HG02970 (cell line): Measurements from ENCODE around the gene SCPEP1.

ENCODE experiments used
- ATAC-seq: cut with Tn5 transposase; IDR thresholded peaks from one replicate; pipeline ENCODE4 v1.9.1; 2021; ENCODE audit warnings: mild to moderate bottlenecking, moderate library complexity, moderate number of reproducible peaks; ENCODE audit not compliant: unreplicated experiment, low FRiP score

SCPEP1 gene

DNA sequence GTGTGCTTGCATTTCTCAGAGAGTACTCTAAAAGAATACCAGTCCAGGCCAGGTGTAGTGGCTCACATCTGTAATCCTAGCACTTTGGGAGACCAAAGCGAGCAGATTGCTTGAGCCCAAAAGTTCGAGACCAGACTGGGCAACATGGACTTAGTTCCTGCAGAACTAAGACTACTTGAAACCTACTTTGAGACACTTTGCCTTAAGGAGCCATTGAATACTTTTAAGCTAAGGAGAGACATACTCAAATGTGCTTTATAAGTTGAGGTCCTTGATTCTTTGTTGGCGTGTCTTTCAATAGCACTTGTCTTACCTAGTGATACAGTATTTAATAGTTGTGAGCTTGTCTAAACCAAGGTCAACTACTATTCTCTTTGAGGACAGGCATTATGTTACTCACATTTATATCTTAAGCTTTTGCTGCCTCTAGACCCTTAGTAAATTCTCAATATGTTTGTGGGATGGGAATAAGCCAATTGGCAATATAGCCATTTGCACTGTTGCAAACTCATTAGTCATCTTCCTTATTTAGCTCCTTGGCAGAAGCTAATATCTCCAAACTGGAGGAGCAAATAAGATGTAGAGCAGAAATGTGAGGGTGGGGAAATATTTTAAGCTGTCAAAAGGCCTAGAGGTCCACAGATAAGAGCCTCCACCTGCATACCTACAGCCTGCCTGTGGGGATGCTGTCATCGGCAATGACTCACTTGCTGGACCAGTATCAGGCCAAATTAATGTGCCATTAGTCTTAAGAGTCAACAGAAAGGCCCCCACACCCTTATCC, 16.3 kb downstream of the SCPEP1 start:
- ATAC-seq = no peak

DNA sequence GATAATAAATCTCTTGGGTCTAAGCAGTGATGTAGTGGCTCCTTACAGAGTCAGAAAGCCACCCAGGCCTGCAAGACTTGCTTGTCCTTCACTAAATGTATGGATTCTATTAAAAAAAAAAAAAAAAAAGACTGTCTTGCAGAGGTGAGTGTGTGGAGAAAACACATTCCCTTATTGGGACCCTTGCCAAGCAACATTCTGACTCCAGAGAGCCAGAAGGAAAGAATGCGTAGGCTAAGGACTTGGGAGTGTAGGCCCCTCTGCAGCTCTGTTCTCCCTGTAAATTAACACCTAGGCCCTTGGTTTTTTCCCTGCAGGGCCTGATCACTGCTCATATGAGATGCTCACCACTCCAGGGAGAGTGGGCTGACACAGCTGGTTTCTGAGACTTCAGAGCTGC, 17.8 kb downstream of the SCPEP1 start:
- no peak for ATAC-seq

DNA sequence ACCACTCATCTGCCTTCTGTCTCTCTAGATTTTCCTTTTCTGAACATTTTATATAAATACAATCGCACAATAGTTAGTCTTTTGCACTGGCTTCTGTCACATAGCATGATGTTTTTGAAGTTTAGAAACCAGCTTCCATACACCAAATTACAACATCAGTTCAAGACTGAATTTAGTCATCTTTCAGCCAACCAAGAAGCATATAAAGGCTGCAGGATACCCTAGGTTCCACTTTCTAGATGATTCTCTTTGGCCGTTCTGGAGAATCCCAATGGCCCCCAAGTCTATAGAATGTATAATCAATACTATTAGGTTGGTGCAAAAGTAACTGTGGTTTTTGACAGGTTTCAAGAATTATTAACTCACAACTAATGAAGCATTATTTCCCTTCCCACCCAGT, 19.4 kb downstream of the SCPEP1 start:
- no peak for ATAC-seq

DNA sequence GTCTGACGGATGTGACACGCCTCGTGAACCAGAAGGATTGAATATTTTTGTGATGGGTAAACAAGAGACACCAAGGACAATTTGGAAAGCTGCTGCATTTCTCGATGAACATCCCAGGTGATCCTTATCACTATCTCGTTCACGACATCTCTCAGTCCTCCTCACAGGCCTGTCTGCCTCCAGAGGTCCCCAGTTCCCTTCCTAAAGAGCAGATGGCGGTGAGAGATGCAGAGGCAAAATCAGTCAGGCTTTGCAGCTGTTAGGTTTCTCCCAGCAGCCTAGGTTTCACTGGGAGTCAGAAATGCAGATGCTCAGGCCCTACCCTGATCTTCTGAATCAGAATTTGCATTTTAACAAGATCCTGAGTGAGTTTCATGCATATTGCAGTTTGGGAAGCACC, 23.6 kb downstream of the SCPEP1 start:
- ATAC-seq = no peak

DNA sequence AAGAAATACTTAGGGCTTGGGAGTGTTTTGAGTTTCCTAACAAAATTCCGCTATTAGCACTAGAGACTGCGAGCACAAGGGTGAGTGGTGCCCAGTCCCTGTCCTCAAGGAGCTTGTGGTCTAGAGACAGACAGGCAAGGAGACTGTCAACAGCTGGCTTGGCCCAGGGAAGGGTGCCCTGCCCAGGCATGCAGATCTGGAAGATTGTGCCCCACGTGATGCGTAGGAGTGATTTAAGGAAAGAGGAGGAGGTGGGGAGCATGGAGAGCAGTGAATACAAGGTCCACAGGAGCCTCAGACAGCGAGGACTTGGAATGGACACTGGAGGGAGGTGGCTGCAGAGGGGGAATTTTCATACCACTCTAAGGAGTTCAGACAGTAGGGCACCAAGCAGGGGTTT, 25.0 kb downstream of the SCPEP1 start:
- no peak for ATAC-seq

DNA sequence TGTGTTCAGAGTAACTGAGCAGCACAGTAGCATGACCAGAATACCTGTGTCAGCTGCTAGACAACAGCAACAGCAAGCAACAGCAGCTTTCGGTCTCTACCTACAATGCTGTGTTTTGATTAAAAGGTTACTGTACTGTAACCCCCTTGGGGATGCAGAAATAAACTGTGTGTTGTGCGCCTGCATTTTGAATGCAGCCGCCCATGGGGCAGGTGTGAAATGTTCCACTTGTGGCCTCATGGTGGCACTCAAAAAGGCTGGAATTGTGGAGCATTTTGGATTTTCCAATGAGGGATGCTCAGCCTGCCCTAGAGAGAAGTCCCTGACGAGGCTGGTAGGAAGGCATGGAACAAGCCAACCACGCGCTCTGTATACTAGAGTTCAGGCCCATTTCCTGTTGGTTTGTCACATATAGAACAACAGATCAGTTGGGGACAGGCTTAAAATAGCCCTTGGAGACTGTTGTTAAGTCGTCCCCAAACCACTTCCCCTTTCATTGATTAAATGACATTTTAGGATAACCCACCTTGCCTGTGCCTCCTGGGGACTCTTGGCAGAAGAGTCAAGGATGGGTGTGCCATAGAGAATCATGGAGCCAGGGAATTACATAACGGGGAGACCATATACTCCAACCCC, 27.1 kb downstream of the SCPEP1 start:
- ATAC-seq = peak; percentile 69

DNA sequence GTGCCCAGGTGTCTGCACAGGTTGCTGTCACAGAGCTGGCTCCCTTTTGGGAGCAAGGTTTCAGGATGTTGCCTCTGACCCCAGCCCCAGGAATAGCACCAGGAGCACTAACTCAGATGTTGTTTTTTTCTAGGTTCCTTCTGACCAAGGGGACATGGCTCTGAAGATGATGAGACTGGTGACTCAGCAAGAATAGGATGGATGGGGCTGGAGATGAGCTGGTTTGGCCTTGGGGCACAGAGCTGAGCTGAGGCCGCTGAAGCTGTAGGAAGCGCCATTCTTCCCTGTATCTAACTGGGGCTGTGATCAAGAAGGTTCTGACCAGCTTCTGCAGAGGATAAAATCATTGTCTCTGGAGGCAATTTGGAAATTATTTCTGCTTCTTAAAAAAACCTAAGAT, 28.1 kb downstream of the SCPEP1 start:
- no peak for ATAC-seq

DNA sequence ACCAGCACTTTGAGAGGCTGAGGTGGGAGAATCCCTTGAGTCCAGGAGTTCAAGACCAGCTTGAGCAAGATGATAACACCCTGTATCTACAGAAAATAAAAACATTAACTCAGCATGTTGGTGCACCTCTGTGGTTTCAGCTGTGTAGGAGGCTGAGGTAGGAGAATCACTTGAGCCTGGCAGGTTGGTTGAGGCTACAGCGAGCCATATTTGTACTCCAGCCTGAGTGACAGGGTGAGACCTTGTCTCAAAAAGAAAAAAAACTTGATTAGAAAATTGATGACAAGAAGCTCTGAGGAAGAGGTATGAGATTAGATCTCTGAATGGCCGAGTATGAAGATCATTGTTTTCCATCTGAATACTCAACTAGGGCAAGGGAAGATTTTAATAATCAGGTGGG, 31.0 kb downstream of the SCPEP1 start:
- ATAC-seq = no peak

DNA sequence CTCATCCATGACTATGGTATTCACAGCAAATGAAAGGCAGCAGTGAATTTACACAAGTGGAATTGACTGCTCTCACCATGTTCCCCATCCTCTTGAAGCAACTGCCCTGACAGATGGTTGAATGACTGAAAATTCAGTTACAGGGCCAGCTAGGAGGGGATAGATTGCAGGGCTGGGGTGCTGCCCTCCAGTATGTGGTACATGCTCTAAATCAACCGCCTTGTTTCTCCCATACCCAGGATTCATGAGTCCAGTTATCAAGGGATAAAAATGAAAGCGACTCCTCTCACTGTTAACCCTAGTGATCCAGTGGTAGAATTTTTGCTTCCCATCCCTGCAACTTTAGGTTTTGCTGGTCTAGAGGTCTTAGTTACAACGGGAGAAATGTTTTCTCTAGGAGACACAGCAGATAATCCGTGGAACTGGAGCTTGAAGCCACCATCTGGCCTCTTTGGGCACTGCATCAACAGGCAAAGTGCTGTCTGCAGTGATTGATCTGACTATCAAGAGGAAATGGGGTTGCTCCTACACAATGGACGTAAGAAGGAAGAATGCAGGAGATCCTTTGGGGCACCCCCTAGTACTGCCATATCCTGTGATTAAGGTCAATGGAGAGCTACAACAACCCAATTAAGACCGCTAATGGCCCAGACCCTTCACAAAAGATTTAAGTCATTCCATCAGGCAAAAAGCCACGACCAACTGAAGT, 32.0 kb downstream of the SCPEP1 start:
- ATAC-seq = no peak

DNA sequence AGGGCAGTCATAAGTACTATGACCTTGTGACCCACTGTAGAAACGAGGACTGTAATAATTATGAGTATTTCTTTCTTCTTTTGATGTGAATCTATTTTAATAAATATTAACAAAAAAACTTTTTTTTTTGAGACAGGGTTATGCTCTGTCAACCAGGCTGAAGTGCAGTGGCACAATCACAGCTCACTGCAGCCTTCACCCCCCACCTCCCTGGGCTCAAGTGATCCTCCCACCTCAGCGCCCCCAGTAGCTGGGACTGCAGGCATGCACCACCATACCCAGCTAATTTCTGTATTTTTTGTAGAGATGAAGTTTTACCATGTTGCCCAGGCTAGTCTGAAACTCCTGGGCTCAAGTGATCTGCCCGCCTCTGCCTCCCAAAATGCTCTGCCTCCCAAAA, 32.6 kb downstream of the SCPEP1 start:
- ATAC-seq = no peak

DNA sequence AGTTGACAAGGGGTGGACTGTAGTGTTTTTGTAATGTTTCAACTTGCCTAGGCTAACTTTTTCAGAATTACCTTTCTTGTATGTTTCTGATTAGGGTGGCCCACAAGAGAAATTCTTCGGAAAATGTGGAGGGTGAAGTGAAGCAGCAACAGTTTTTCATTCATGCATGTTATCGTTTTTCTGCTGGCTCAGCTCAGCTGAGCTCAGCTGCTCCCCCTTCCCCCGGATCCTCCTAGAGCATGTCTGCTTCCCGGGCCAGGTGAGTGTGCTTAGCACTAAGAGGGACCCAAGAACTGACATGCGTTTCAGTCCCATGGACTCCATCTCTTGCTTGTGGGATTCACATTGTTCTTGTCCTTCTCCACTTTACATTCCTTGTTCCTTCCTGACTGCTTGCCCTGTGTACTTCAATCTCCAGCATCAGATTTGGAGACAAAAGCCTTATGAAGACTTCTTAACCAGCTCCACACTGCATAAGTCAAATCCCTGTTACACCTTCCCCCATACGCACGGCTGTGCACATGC, 33.6 kb downstream of the SCPEP1 start:
- no peak for ATAC-seq

DNA sequence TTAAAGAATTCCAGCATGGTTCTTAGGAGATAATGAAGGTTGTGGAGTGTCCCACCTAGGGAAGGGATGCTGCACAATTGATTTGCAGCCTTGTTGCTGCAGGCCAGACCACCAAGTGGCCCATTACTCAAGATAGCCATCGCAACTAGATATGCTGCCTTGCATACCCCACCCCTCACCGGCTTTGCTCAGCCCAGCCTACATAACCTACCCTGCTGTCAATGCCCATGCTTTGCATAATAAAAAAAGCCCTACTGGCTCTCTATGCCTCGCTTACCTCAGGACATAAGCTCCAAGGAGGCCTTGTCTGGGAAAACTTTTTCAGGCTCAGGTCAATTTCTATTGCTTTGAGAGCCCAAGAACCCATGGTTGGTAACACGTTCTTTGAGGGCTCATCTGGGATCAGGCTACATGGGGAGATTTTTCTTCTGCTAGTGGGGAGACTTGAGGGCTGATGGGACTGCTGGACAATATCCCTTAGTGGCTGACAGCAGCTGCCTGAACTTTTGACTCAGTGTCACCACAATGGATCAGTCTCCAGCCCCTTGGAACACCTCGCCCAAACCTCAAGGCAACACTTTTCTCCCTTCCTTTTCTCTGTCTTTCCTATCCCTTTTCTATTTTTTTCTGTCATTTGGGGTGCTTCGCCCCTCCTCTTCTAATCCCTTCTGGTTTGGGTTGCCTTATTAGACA, 38.3 kb downstream of the SCPEP1 start:
- no peak for ATAC-seq

DNA sequence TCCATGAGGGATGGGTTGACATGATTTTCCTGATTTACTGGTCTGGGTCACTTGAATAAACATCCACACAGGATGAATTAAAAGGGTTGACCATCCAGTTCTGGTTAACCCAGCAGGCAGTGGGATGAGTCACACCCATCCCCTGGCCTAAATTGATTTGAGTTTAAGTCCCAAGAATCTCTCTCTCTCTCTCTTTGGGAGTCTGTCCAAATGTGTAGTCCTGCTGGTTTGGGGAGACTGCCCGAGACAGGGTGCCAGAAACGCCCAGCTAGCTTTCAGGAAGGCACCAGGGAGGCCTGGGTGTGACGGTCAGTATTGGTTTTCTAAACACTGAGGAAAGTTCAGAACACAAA, 38.8 kb downstream of the SCPEP1 start:
- no peak for ATAC-seq

DNA sequence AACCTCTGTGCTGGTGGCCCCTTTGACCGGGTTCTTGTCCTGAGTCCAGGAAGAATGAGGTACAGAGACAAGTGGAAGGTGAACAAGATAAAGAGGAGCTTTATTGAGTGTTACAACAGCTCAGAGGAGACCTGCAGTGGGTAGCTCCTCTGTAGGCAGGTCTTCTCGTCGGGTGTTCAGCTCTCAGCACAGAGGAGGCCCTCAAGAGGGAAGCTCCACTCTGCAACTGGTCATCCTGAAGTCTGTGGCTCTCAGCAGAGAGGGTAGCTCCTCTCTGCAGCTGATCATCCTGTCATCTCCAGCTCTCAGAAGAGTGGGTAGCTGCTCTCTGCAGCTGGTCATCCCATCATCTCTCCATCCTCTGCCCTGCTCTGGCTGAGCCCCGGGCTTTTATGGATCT, 39.7 kb downstream of the SCPEP1 start:
- ATAC-seq = no peak

DNA sequence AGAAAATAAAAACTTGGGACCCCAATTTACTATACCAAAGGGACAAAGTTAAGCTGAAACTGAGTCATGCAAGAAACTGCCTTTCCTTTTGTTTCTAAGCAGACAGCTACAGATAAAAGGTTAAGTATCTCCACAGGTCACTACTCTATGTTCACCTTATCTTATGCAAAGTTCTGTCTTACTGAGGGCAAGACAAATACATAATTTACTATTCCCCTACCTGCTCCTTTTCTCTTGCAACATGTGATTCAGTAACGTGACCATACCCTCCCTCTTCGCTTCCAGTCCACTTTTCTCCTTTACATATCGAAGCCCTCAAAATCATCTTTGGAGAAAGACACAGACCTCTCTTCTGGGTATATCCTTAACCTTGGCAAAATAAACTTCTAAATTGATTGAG, 42.3 kb downstream of the SCPEP1 start:
- no peak for ATAC-seq

DNA sequence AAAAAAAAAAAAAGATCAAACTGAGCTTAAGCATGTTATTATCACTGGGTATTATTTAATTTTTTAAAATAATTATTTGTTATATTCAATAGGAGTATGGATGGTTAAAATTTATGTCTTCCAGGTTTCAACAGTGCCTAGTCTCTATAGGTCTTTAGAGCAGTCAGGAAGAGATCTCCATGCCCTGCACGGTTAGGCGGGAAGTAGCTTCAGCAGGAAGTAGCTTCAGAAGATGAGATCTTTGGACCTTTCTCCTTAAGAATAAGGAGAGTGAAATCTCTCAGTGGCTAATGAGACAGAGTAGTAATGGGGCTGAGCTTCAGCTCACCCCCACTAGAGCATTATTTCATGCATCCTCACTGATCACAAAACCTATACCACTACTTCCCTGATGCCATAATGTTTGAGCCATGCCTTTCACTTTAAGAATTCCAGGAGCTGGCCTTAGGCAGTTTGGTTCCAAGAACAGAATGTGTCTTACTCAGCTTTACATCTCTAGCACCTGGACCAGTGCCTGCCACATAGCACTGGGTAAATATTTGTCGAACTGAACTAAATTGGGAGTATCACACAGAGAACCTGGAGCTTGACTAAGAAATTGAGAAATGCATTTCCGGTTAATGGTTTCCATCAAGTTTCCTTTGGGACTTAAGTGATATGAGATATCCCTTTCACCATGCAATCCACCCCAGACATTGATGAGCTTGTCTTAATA, 43.5 kb downstream of the SCPEP1 start:
- ATAC-seq = no peak

DNA sequence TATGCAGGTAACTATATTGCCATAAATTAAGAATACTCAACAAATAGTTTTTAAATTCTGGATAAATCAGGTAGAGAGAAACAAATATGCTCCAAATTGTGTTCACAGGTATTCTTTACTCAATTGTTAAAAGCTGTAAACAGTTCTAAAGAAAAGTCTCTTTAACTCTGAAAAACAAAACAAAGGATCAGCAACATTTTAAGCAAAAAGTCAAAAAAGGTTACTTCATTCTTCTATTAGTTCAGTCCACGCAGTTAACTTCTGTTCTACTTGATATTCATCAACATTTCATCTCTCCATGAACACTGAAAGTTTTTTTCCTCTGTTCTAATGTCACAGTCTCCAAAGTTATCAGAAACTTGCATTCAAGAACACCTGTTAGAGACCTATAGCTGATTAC, 47.9 kb downstream of the SCPEP1 start:
- ATAC-seq = no peak

DNA sequence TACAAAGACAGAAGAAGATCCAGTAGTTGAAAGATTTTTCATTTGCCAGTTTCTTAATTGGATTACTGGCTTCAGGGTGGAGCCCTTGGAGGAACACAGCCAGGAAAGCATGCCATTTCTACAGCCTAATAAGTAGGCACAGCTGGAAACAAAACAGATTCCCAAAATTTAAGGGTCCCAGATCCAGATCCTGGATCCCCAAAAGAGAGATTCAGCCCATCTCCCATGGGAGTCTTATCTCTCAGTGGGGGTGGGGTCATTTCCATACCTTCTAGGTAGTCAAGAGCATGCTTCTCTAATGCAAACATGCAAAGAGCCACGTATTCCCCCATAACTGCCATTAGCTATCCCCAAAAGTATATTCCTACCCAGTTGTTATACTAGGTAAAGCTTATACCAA, 49.9 kb downstream of the SCPEP1 start:
- no peak for ATAC-seq

DNA sequence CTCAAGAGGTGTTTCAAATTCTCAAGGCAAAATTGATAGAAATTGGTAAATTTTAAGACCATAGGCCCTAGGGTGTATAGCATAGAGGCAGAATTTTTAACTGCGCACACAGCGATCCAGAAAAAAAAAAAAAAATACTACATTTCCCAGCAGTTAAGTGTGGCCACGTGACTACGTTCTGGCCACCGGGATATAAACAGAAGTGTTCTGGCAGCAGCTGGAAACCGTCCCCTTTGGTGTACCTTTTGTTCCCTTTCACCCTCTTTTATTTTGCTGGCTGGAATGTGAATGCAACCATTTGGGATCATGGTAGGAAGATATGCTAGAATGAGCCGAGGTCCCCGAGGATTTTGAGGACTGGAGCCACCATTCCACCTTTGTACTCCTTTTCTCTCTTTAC, 54.4 kb downstream of the SCPEP1 start:
- ATAC-seq = no peak

DNA sequence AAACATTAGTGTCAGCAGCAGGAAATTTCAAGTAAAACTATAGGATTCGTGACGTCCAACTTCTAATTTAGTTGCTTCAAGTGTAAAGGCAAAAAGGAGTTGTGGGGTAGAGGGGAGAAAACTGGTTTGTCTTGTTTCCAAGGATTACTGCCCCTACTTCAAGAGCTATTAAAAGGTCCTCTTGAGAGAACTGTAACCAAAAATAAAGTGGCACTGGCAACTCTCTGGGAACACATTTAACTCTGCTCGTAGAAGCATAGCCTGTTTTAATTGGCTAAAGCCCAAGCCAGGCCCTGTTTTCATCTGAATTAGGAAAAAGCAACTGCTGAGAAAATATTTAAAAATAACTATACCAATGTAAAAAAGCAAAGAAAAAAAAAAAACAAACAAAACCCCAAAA, 55.4 kb downstream of the SCPEP1 start:
- ATAC-seq = no peak
